HL-60 (cell line): ENCODE measurements around the gene ABI2.

ENCODE experiments used
- DNase-seq, 2 experiments: peaks; one replicate each; pipeline ENCODE4 v3.0.0-alpha.2; 2010 to 2020; ENCODE audit warnings: low read depth in 1 of 2, low spot score in 1 of 2
- H3K27ac ChIP-seq: fragments of 250-450 bp; sonication (Bioruptor Pico); replicated peaks from 2 replicates; pipeline ENCODE4 v1.5.1; 2020; ENCODE audit warnings: mild to moderate bottlenecking, moderate library complexity
- H3K27me3 ChIP-seq: fragments of 250-450 bp; sonication (Bioruptor Pico); 2 replicates; pipeline ENCODE4 v1.5.1; 2021; ENCODE audit warnings: mild to moderate bottlenecking, moderate library complexity; ENCODE audit not compliant: insufficient read depth, poor library complexity, severe bottlenecking
- H3K4me3 ChIP-seq: replicated peaks from 2 replicates; pipeline ENCODE4 v1.5.1; 2011; ENCODE audit warnings: mild to moderate bottlenecking, control low read depth, low read length; ENCODE audit not compliant: insufficient read depth
- CTCF ChIP-seq: IDR thresholded peaks from one replicate; pipeline ENCODE4 v1.5.1; 2011; ENCODE audit warnings: low read length, control low read depth, inconsistent platforms; ENCODE audit not compliant: insufficient read depth
- GABPA ChIP-seq: IDR thresholded peaks from 2 replicates; pipeline ENCODE4 v1.6.1; 2012; ENCODE audit warnings: low read depth
- POLR2AphosphoS5 ChIP-seq: IDR thresholded peaks from 2 replicates; pipeline ENCODE4 v1.6.1; 2012; ENCODE audit warnings: low read depth
- REST ChIP-seq: IDR thresholded peaks from 2 replicates; pipeline ENCODE4 v1.6.1; 2012; ENCODE audit warnings: low read depth; ENCODE audit not compliant: insufficient replicate concordance
- SPI1 ChIP-seq: IDR thresholded peaks from 2 replicates; pipeline ENCODE4 v1.6.1; 2012; ENCODE audit warnings: low read depth, mild to moderate bottlenecking, borderline replicate concordance

Gene ABI2

GRCh38 chr2:203352604-203353255 lies 24.5 kb downstream of the ABI2 start:
- DNase-seq = no peak

GRCh38 chr2:203354966-203355365 lies 26.8 kb downstream of the ABI2 start:
- no peak for DNase-seq
- H3K27me3 ChIP-seq = no peaks in the 10 kb centered on the region
- TF ChIP-seq POLR2AphosphoS5 (no peak), GABPA (no peak)
- H3K4me3 ChIP-seq = no peak overlapping the region
- H3K27ac ChIP-seq = no peak overlapping the region

More at GRCh38 chr2:203352604-203353255, 24.5 kb downstream of the ABI2 start:
- Histone ChIP-seq H3K4me3 (no peak overlapping the region), H3K27ac (no peak overlapping the region), H3K27me3 (no peaks in the 10 kb centered on the region)
- TF ChIP-seq POLR2AphosphoS5 = no peak
- TF ChIP-seq CTCF = no peak
- TF ChIP-seq REST = no peak
- no peak for TF ChIP-seq SPI1
- TF ChIP-seq GABPA = no peak

- Histone ChIP-seq H3K27ac (no peak overlapping the region), H3K27me3 (no peaks in the 10 kb centered on the region), H3K4me3 (no peak overlapping the region)
- TF ChIP-seq POLR2AphosphoS5 (no peak), GABPA (no peak), SPI1 (no peak), REST (no peak), CTCF (no peak)
- DNase-seq = no peak
Measured at GRCh38 chr2:203359450-203359849, 31.3 kb downstream of the ABI2 start.

- no peaks in the 10 kb centered on the region for H3K27me3 ChIP-seq
- H3K27ac ChIP-seq = no peak overlapping the region
- DNase-seq = no peak
- H3K4me3 ChIP-seq = no peak overlapping the region
- no peak for TF ChIP-seq POLR2AphosphoS5
Measured at GRCh38 chr2:203360833-203361430, 32.7 kb downstream of the ABI2 start.

- Histone ChIP-seq H3K4me3 (no peak overlapping the region), H3K27ac (no peak overlapping the region), H3K27me3 (no peaks in the 10 kb centered on the region)
- no peak for DNase-seq
- TF ChIP-seq GABPA (no peak), SPI1 (no peak), POLR2AphosphoS5 (no peak), REST (no peak), CTCF (no peak)
Measured at GRCh38 chr2:203361495-203361894, 33.3 kb downstream of the ABI2 start.
